Right renal pelvis (tissue), 4 donors: ENCODE data around the gene RTBDN. TPM values are rescaled to one million over a fixed set of nuclear protein-coding genes. Genes with fewer than 3 reads are reported as not detected.

Source experiments
- DNase-seq, 4 donors: peaks; one replicate each; pipeline ENCODE4 v3.0.0-alpha.2; 2013; ENCODE audit warnings: low read depth in 4 of 4, low spot score in 3 of 4, missing footprints in 1 of 4
- polyA plus RNA-seq, 4 donors: library from polyadenylated mRNA; unstranded; fragments of 120-200 nt; gene quantifications; one replicate each; pipeline ENCODE4 v1.2.1, GENCODE V29; 2013; ENCODE audit not compliant: insufficient read length in 4 of 4

RTBDN gene
- polyA plus RNA-seq = under 1 TPM in 1 of 4 donors, not detected in 3; 0.08 TPM

DNA sequence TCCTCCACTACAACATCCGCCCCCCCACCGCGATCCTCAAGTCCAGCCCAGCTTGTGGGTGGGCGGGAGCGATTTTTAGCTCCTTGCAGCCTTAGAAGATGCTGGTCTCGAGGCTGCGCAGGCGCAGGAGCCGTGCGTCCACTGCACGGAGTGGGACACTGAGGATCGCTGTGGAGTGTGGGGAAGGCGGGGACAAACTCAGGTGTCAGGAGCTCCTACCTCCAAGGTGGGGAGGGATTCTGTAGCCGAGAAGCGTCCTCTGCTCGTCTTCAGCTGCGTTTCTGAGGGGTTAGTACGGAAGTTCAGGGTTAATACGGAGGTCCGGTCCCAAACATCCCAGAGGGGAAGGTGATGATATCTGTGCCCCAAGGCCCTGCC is at the start of gene RTBDN:
Gene RTBDN (minus strand): TSS at position 14 of the 378 bp plus-strand sequence. CDS start 4,600 bp downstream, outside the sequence.
- DNase-seq = no peak

- DNase-seq = no peak
Measured at GRCh38 chr19:12882589-12882988, 48.2 kb upstream of the RTBDN start.

DNA sequence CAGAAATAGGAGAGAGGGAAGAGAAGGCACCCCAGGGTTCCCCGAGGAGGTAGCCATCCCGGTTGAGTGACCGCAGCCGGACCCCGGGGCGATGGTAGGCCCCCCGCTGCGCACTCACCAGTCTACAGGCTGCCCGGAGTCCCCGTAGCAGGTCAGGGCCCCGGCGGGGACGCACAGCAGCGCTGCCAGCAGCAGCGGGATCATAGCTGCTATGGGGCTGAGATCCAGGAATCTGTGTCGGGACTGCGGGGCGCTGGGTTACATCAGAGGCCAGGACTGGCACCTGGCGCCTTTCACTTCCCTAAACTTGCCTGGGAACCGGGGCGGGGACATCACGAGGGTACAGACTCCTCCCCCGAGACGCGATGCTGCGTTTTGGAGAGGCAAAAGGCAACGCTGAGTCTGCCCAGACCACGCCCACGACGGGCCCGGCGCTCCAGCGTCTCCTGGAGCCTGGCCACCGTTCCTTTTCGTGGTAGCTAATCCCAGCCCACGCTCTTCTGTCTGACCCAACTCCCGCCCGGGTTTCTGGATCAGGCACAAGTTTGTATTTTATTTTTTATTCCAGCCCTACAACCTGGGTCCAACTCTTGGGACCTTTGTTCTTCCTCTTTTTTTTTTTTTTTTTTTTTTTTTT is 46.9 kb upstream of the RTBDN start, which contains the start of gene DNASE2:
Gene DNASE2 (minus strand): TSS at position 278 of the 637 bp plus-strand sequence. CDS start 74 bp downstream, at position 204.
- DNase-seq = peak in 2 of 4 donors; percentile 70 to 72

DNA sequence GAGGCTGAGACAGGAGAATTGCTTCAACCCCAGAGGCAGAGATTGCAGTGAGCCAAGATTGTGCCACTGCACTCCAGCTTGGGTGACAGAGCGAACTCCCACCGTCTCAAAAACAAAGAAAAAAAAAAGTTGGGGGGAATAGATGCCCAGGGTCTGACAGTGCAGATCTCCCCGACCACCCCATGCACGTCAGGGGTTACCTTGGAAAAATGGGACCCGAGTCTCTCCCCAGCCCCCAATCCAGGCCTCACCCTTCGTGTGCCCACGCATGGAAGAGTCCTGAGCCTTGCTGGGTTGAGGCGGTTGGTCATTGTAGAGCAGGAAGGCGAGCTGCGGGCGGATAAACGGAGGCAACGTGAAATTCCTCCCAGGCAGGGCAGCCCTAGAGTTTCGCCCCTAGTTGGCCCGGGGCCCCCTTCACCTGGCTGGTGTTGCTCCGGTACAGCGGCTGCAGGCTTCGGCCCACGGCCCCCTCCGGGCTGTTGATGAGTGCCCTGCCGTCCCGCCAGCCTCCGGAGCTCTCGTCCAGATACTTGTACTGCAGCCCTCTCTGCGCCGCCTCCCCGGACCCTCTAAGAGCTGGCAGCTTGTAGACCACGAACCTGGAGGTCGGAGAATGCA is 46.3 kb upstream of the RTBDN start:
- DNase-seq = no peak

DNA sequence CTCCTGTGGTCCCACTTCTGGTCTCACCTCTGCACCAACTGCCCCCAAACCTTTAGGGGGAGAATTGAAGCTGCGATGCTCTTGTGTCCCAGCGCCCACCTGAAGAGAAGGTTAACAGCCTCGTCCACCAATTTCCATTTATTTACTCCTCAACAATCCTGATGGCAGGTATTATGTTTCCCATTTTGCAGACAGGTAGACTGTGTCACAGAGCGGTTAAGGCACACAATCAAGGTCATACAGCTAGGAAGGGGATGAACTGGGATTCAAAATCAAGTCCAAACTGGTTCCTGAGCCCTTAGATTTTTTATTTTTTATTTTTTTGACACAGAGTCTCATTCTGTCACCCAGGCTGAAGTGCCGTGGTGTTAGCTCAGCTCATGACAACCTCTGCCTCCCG is 40.7 kb upstream of the RTBDN start:
- no peak for DNase-seq

- no peak for DNase-seq
Measured at GRCh38 chr19:12873891-12874745, 39.7 kb upstream of the RTBDN start.

DNA sequence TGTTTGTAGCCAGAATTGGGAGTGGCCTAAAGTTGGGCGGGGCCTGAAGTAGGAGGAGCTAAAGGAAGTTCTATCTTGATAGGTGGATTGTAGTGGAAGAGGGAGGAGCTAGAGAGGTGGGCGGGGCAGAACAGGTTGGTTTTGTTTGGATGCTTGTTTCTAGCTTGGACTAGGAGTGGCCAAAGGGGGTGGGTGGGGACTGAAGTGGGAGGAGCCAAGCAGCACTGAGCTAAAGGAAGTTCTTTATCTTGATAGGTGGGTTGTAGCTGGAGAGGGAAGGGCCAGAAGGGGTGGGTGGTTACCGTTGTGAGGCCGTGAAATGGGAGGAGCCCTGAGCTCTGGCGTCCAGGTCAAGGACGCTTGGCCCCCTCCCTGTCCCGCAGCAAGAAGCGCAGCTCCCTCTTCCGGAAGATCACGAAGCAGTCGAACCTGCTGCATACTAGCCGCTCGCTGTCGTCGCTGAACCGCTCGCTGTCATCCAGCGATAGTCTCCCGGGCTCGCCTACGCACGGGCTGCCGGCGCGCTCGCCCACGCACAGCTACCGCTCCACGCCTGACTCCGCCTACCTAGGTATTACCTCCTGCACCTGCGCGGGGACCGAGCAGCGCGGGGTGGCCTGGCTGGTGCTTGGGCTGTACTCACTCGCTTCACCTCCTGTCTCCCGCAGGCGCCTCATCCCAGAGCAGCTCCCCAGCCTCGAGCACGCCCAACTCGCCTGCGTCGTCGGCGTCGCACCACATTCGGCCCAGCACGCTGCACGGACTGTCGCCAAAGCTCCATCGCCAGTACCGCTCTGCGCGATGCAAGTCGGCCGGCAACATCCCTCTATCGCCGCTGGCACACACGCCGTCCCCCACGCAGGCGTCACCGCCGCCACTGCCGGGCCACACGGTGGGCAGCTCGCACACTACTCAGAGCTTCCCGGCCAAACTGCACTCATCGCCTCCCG is 38.8 kb upstream of the RTBDN start:
- DNase-seq = no peak

GRCh38 chr19:12872255-12872654 is 37.9 kb upstream of the RTBDN start:
- no peak for DNase-seq

DNA sequence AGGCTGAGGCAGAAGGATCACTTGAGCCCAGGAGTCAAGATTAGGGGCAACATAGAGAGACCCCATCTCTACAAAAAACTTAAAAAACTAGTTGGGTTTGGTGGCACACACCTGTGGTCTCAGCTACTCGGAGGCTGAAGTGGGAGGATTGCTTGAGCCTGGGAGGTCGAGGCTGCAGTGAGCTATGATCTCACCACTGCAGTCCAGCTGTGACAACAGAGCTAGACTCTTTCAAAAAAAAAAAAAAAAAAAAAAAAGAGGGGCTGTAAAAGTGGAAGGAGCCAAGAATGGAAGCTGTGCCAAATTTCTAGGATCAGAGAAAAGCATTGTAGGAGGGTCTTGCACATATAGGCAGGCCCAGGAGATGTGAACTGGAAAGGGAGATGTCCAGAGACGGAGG is 37.3 kb upstream of the RTBDN start:
- no peak for DNase-seq

DNA sequence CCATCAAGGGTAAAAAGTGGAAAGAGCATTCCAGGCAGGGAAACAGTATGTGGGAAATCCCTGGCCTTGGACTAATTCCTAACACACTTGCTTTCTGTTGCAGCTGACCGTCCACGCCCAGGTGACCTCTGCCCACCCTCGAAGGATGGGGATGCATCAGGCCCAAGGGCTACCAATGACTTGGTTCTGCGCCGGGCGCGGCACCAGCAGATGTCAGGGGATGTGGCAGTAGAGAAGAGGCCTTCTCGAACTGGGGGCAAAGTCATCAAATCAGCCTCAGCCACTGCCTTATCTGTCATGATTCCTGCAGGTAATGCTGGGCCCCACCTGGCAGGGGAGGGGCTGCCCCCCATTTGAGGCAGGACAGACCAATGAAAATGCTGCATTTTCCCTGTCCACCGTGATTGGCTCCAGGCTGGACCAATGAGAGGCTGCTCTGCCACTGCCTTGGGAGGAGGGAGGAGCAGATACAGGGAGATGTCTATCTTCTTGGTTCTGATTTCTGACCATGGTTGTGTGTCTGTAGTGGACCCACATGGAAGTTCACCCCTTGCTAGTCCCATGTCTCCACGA is 34.2 kb upstream of the RTBDN start:
- no peak for DNase-seq

- DNase-seq = peak in 3 of 4 donors; percentile 70 to 78 (median 77)
Measured at GRCh38 chr19:12867120-12868099, 33.0 kb upstream of the RTBDN start.

- DNase-seq = no peak
Measured at GRCh38 chr19:12866416-12867119, 32.2 kb upstream of the RTBDN start.

GRCh38 chr19:12865746-12866415 is 31.5 kb upstream of the RTBDN start:
- DNase-seq = no peak

DNA sequence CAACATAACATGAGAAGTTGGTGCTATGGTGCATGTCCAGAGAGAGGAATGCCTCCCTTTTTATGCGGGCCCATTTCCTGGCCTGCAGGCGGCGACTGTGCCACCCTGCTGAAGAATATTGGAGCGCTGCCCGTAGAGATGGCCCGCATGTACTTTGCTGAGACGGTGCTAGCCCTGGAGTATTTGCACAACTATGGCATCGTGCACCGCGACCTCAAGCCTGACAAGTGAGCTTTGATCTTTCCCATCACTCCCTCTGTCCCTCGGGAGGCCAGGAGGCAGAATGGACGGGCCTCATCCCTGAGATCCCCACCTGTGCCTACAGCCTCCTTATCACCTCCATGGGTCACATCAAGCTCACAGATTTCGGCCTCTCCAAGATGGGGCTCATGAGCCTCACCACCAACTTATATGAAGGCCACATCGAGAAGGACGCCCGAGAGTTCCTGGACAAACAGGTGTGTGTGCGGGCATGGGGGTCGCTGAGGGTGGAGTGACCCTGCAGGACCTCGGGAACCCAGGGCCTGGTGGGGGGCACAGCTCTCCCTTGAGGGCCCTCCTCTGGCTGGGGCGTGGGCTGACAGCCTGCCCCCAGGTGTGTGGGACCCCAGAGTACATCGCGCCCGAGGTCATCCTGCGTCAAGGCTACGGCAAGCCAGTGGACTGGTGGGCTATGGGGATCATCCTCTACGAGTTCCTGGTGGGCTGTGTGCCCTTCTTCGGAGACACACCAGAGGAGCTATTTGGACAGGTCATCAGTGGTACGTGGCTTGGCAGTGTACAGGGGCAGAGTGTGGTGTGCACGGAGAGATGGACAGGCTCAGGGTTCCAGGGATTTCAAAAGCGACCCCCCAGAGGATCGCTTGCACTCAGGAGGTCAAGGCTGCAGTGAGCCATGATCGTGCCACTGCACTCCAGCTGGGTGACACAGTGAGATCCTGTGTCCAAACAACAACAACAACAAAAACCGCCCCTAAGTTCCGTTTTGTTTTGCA is 30.6 kb upstream of the RTBDN start:
- no peak for DNase-seq

- DNase-seq = no peak
Measured at GRCh38 chr19:12864143-12864542, 29.8 kb upstream of the RTBDN start.

DNA sequence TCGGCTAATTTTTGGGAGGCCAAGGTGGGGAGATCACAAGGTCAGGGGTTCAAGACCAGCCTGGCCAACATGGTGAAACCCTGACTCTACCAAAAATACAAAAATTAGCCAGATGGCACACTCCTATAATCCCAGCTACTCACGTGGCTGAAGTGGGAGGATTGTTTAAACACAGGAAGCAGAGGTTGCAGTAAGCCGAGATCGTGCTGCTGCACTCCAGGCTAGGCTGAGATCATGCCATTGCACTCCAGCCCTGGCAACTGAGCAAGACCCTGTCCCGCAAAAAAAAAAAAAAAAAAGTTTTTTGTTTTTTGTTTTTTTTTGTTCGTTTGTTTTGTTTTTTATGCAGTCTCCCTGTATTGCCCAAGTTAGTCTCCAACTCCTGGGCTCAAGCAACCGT is 25.2 kb upstream of the RTBDN start:
- DNase-seq = no peak
